OCI-LY1 (cell line): ENCODE measurements around the gene SLC9A6.

Experiments
- H2AFZ ChIP-seq: fragments of 200-600 bp; sonication (generic), shearing (Covaris generic); 2 replicates; pipeline ENCODE4 v1.6.0; 2014; ENCODE audit warnings: antibody characterized with exemption, mild to moderate bottlenecking, low read length
- H3F3A ChIP-seq: fragments of 200-600 bp; sonication (generic), shearing (Covaris generic); 2 replicates; pipeline ENCODE4 v1.6.0; 2014; ENCODE audit warnings: mild to moderate bottlenecking, antibody characterized with exemption, low read length, moderate library complexity; ENCODE audit not compliant: insufficient read depth
- H3K27ac ChIP-seq: fragments of 200-600 bp; sonication (generic); 2 replicates; pipeline ENCODE4 v1.5.1; 2014; ENCODE audit warnings: low read length, mixed run types, mild to moderate bottlenecking, low read depth; ENCODE audit not compliant: poor library complexity, severe bottlenecking
- H3K27me3 ChIP-seq: fragments of 200-600 bp; sonication (generic); 2 replicates; pipeline ENCODE4 v1.6.0; 2014; ENCODE audit warnings: antibody characterized with exemption, mild to moderate bottlenecking, low read length, moderate library complexity; ENCODE audit not compliant: insufficient read depth
- H3K36me3 ChIP-seq: fragments of 200-600 bp; sonication (generic); 2 replicates; pipeline ENCODE4 v1.6.1; 2014; ENCODE audit warnings: mild to moderate bottlenecking, antibody characterized with exemption, low read length, moderate library complexity, mixed read lengths; ENCODE audit not compliant: insufficient read depth
- H3K4me1 ChIP-seq: fragments of 200-600 bp; sonication (generic); 2 replicates; pipeline ENCODE4 v1.5.1; 2014; ENCODE audit warnings: mild to moderate bottlenecking, low read length, moderate library complexity; ENCODE audit not compliant: insufficient read depth, severe bottlenecking
- H3K4me2 ChIP-seq: fragments of 200-600 bp; sonication (generic), shearing (Covaris generic); 2 replicates; pipeline ENCODE4 v1.6.1; 2014; ENCODE audit warnings: low read length
- H3K4me3 ChIP-seq: fragments of 200-600 bp; sonication (generic); 2 replicates; pipeline ENCODE4 v1.5.1; 2014; ENCODE audit warnings: low read length, low read depth, mild to moderate bottlenecking, mixed read lengths; ENCODE audit not compliant: poor library complexity, severe bottlenecking
- H3K79me2 ChIP-seq: fragments of 200-600 bp; shearing (Covaris generic); 2 replicates; pipeline ENCODE4 v1.6.1; 2016; ENCODE audit warnings: mixed run types, low read length, mixed read lengths; ENCODE audit not compliant: insufficient read depth
- H3K9ac ChIP-seq: fragments of 200-600 bp; sonication (generic), shearing (Covaris generic); 2 replicates; pipeline ENCODE4 v1.6.1; 2014; ENCODE audit warnings: mild to moderate bottlenecking, low read length, mixed read lengths
- H3K9me2 ChIP-seq: fragments of 200-600 bp; sonication (generic), shearing (Covaris generic); 2 replicates; pipeline ENCODE4 v1.6.1; 2014; ENCODE audit warnings: low read depth, mild to moderate bottlenecking, low read length, mixed read lengths
- H3K9me3 ChIP-seq: fragments of 200-600 bp; shearing (Covaris generic); 2 replicates; pipeline ENCODE4 v1.6.1; 2014; ENCODE audit warnings: low read length, mixed read lengths
- H4K20me1 ChIP-seq: fragments of 200-600 bp; sonication (generic), shearing (Covaris generic); 2 replicates; pipeline ENCODE4 v1.6.0; 2016; ENCODE audit warnings: mild to moderate bottlenecking, low read length; ENCODE audit not compliant: insufficient read depth
- EZH2 ChIP-seq: fragments of 200-600 bp; sonication (generic), shearing (Covaris generic); IDR thresholded peaks from 2 replicates; pipeline ENCODE4 v1.8.0; 2017; ENCODE audit warnings: borderline replicate concordance, mixed run types, mild to moderate bottlenecking, antibody characterized with exemption, low read length, moderate library complexity, mixed read lengths
- TF ChIP-seq, protein P1 (sequence below): fragments of 200-600 bp; sonication (generic), shearing (Covaris generic); IDR thresholded peaks from 2 replicates; pipeline ENCODE4 v1.5.1; 2017; ENCODE audit warnings: mild to moderate bottlenecking, antibody characterized with exemption, low read length, moderate library complexity, mixed read lengths

SLC9A6 gene

DNA sequence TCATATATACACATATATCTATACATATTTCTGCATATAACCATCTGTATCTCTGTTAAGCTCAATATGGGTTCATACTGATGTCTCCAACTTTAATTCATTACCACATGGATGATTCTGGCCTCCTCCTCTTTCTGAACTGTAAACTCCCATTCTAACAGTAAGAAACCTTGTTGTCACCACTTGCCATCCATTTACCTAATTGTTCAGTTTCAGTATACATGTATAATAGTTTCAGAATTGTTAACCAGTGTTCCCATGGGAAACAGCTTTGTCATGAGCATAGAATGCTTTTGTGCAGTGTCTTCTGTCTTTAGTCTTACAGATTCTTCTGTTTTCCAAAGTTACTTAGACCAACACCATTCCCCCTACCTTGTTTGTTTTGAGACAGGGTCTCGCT, 35.9 kb downstream of the SLC9A6 start:
- Histone ChIP-seq H3K27me3 (no peaks in the 10 kb centered on the region), H3K36me3 (0 out of 2 replicates have a peak, but pooled peaks cover 4% of the 10 kb centered on the region), H3K4me3 (no peak overlapping the region), H3K4me1 (no peaks in the 10 kb centered on the region), H3K79me2 (no peaks in the 10 kb centered on the region), H2AFZ (no peak overlapping the region), H4K20me1 (no peaks in the 10 kb centered on the region), H3K9ac (no peak overlapping the region), H3K27ac (no peak overlapping the region), H3K4me2 (no peak overlapping the region), H3F3A (no peaks in the 10 kb centered on the region), H3K9me2 (no peaks in the 10 kb centered on the region), H3K9me3 (no peaks in the 10 kb centered on the region)
- TF ChIP-seq, protein P1, sequence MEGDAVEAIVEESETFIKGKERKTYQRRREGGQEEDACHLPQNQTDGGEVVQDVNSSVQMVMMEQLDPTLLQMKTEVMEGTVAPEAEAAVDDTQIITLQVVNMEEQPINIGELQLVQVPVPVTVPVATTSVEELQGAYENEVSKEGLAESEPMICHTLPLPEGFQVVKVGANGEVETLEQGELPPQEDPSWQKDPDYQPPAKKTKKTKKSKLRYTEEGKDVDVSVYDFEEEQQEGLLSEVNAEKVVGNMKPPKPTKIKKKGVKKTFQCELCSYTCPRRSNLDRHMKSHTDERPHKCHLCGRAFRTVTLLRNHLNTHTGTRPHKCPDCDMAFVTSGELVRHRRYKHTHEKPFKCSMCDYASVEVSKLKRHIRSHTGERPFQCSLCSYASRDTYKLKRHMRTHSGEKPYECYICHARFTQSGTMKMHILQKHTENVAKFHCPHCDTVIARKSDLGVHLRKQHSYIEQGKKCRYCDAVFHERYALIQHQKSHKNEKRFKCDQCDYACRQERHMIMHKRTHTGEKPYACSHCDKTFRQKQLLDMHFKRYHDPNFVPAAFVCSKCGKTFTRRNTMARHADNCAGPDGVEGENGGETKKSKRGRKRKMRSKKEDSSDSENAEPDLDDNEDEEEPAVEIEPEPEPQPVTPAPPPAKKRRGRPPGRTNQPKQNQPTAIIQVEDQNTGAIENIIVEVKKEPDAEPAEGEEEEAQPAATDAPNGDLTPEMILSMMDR, result no peak
- TF ChIP-seq EZH2, result no peak

DNA sequence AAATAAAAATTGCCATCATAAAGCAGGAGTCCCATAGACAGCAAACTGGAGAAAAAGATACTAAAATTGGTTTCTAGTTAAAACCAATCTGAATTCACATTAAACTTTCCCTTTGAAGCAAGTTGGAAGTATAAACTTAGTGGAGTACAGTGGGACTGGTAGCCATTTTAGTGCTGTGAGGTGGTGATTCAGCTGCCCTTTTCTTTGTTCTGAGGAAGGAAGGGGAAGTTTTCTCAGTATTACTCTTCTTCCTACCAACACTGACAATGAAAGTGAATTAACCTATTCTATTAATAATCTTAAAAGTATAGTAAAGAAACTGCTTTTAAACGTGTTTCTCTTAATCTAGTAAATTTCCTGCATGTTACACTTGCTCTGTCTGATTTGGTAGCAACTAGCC, 36.7 kb downstream of the SLC9A6 start:
- no peak overlapping the region for H3K9ac ChIP-seq
- no peaks in the 10 kb centered on the region for H3K9me3 ChIP-seq
- no peak overlapping the region for H2AFZ ChIP-seq
- H3K4me1 ChIP-seq, result no peaks in the 10 kb centered on the region
- H4K20me1 ChIP-seq, result no peaks in the 10 kb centered on the region
- no peak overlapping the region for H3K4me2 ChIP-seq
- 0 out of 2 replicates have a peak, but pooled peaks cover 4% of the 10 kb centered on the region for H3K36me3 ChIP-seq
- TF ChIP-seq EZH2, result no peak
- TF ChIP-seq, protein P1, result no peak
- no peak overlapping the region for H3K27ac ChIP-seq
- H3K79me2 ChIP-seq, result no peaks in the 10 kb centered on the region
- H3K27me3 ChIP-seq, result no peaks in the 10 kb centered on the region
- no peak overlapping the region for H3K4me3 ChIP-seq
- no peaks in the 10 kb centered on the region for H3F3A ChIP-seq
- no peaks in the 10 kb centered on the region for H3K9me2 ChIP-seq

DNA sequence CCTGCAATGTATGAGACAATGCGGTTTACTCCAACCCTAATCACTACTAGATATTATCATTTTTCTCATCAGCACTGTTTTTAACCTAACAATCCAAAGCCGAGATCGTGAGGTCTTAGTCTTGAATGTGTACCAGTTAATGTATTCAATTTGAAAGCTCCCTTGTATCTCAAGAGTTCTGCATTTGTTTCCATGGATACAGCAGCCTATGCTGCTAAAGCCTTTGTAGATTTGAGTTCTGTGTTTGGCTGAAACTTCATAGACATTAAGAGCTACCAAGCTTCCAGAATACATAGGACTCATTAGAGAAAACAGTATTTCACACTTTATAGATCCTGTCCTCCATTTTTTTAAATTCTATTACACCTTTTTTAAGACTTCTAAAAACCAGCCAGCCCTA, 39.9 kb downstream of the SLC9A6 start:
- Histone ChIP-seq H3K4me1 (no peaks in the 10 kb centered on the region), H3K79me2 (no peaks in the 10 kb centered on the region), H3K9ac (no peak overlapping the region), H3K4me2 (no peak overlapping the region), H3K4me3 (no peak overlapping the region), H3K36me3 (0 out of 2 replicates have a peak, but pooled peaks cover 4% of the 10 kb centered on the region), H3K27me3 (no peaks in the 10 kb centered on the region), H3K9me3 (no peaks in the 10 kb centered on the region), H4K20me1 (no peaks in the 10 kb centered on the region), H3F3A (no peaks in the 10 kb centered on the region), H3K27ac (no peak overlapping the region), H2AFZ (no peak overlapping the region), H3K9me2 (no peaks in the 10 kb centered on the region)
- TF ChIP-seq, protein P1, result no peak
- no peak for TF ChIP-seq EZH2
